ENCODE measurements around the gene SIRT5. TPM values are rescaled to one million over a fixed set of nuclear protein-coding genes. Genes with fewer than 3 reads are reported as not detected.

The SIRT5 gene
- total RNA-seq, 6 experiments from 2014 or later: 9.3 to 28.3 (median 15.5) TPM

- H3K4me3 ChIP-seq: no peak overlapping the region
- H3K36me3 ChIP-seq: peaks cover 0 to 55% (median 18%) of the 10 kb centered on the region in 4 donors
- 53% methylated on average over 3 of the region's 4 CpGs for WGBS (ENCODE audit: insufficient coverage, low coverage, low lambda C conversion rate, missing lambda C conversion rate)
- no peaks in the 10 kb centered on the region for H3K4me1 ChIP-seq
- no peak for TF ChIP-seq POLR2A (IDR thresholded peaks at IDR 0.05)
- TF ChIP-seq CTCF (IDR thresholded peaks at IDR 0.05): peak; percentile 31 to 53 (median 44)
- intact Hi-C loops (cut with DNase I): no loop called here
- H3K9me3 ChIP-seq: no peaks in the 10 kb centered on the region
- H3K27ac ChIP-seq: no peak overlapping the region
- ATAC-seq (peak; percentile 71 to 78 (median 74)), DNase-seq (no peak)
- no peaks in the 10 kb centered on the region for H3K27me3 ChIP-seq
Measured at GRCh38 chr6:13624871-13625288, 50.5 kb downstream of the SIRT5 start.

GRCh38 chr6:13629459-13630116, 55.2 kb downstream of the SIRT5 start:
- TF ChIP-seq POLR2A (IDR thresholded peaks at IDR 0.05) (no peak), CTCF (IDR thresholded peaks at IDR 0.05) (no peak)
- 51% methylated on average over 4 of the region's 4 CpGs for WGBS (ENCODE audit: insufficient coverage, low coverage, low lambda C conversion rate, missing lambda C conversion rate)
- peaks cover 0 to 17% (median 8%) of the 10 kb centered on the region in 4 donors for H3K36me3 ChIP-seq

GRCh38 chr6:13630499-13630898, 56.1 kb downstream of the SIRT5 start:
- Histone ChIP-seq H3K9me3 (no peaks in the 10 kb centered on the region), H3K4me3 (no peak overlapping the region), H3K27me3 (no peaks in the 10 kb centered on the region), H3K4me1 (no peaks in the 10 kb centered on the region), H3K27ac (no peak overlapping the region), H3K36me3 (peaks cover 0 to 10% (median 4%) of the 10 kb centered on the region in 4 donors)
- no peak for TF ChIP-seq CTCF (IDR thresholded peaks at IDR 0.05)
- no peak for TF ChIP-seq POLR2A (IDR thresholded peaks at IDR 0.05)
- ATAC-seq (no peak), DNase-seq (no peak)
- intact Hi-C loops (cut with DNase I): no loop called here
- WGBS (ENCODE audit: insufficient coverage, low coverage, low lambda C conversion rate, missing lambda C conversion rate): 81% methylated on average over 1 of the region's 1 CpG

More at GRCh38 chr6:13629459-13630116, 55.2 kb downstream of the SIRT5 start:
- DNase-seq (no peak), ATAC-seq (no peak)
- intact Hi-C loops (cut with DNase I): no loop called here
- no peaks in the 10 kb centered on the region for H3K9me3 ChIP-seq
- no peak overlapping the region for H3K4me3 ChIP-seq
- H3K27me3 ChIP-seq: no peaks in the 10 kb centered on the region
- no peak overlapping the region for H3K27ac ChIP-seq
- H3K4me1 ChIP-seq: no peaks in the 10 kb centered on the region

GRCh38 chr6:13633343-13633742, 58.9 kb downstream of the SIRT5 start:
- Histone ChIP-seq H3K4me1 (no peaks in the 10 kb centered on the region), H3K27ac (no peak overlapping the region), H3K36me3 (peaks cover 0 to 20% (median 2%) of the 10 kb centered on the region in 4 donors), H3K9me3 (no peaks in the 10 kb centered on the region), H3K4me3 (no peak overlapping the region), H3K27me3 (no peaks in the 10 kb centered on the region)
- intact Hi-C loops (cut with DNase I): no loop called here
- DNase-seq (no peak), ATAC-seq (no peak)
- 95% methylated on average over 2 of the region's 2 CpGs for WGBS (ENCODE audit: insufficient coverage, low coverage, low lambda C conversion rate, missing lambda C conversion rate)
- TF ChIP-seq CTCF (IDR thresholded peaks at IDR 0.05) (no peak), POLR2A (IDR thresholded peaks at IDR 0.05) (no peak)
